HepG2 (cell line): Measurements from ENCODE around the gene IBSP. TPM values are rescaled to one million over a fixed set of nuclear protein-coding genes. Genes with fewer than 3 reads are reported as not detected.

Source experiments
- ATAC-seq: fragments of 200-7000 bp; cut with Tn5 transposase; 3 replicates; pipeline ENCODE4 v1.9.1; 2020; ENCODE audit warnings: mild to moderate bottlenecking, moderate library complexity
- Bru-seq: library from RNA; stranded (reverse); fragments of 400-500 nt; gene quantifications from one replicate; lab custom pipeline; 2021; lab: Mats Ljungman, UMichigan
- BruChase-seq, 2 experiments: library from RNA; stranded (reverse); fragments of 400-500 nt; gene quantifications; one replicate each; lab custom pipeline; 2021; lab: Mats Ljungman, UMichigan
- BruUV-seq: library from RNA; stranded (reverse); fragments of 400-500 nt; replicated peaks from 2 replicates; lab custom pipeline; 2021; lab: Mats Ljungman, UMichigan
- CTCF ChIA-PET: fragments of 300-600 bp; formaldehyde crosslinking; extraction: SDS; loops from one replicate; lab custom pipeline; 2021; ENCODE audit warnings: low total read pairs, inconsistent platforms, low intra/inter-chr PET ratio; lab: Yijun Ruan, JAX
- POLR2A ChIA-PET: fragments of 350-600 bp; sonication (Branson Sonifier 250); formaldehyde crosslinking; loops from one replicate; lab custom pipeline; 2020; ENCODE audit warnings: antibody characterized with exemption, inconsistent platforms; lab: Yijun Ruan, JAX
- DNase-seq: peaks from one replicate; pipeline ENCODE4 v3.0.0-alpha.2; 2015; ENCODE audit warnings: low spot score
- FAIRE-seq: peaks from 3 replicates; lab custom pipeline; 2011; peaks lifted over from hg19 to GRCh38; lab: Jason Lieb, UNC
- H2AFZ ChIP-seq: one replicate; pipeline ENCODE4 v1.6.1; 2011; ENCODE audit warnings: low read length, inconsistent platforms
- H3K27ac ChIP-seq: fragments of 300-600 bp; 3 replicates; pipeline ENCODE4 v1.8.0; 2011; ENCODE audit warnings: mixed run types, mild to moderate bottlenecking, mixed read lengths, low read length, inconsistent platforms; ENCODE audit not compliant: insufficient read depth; ENCODE audit errors: extremely low read length
- H3K27me3 ChIP-seq, 2 experiments: fragments of 200-600 bp in 1 of 2; 2 replicates in 1 of 2; 3 replicates in 1 of 2; pipeline versions ENCODE4 v1.6.0 to v1.8.0; 2011; ENCODE audit warnings: low read length in 2 of 2, mild to moderate bottlenecking in 2 of 2, moderate library complexity in 2 of 2, inconsistent platforms in 1 of 2; ENCODE audit not compliant: insufficient read depth in 2 of 2, control insufficient read depth in 1 of 2
- H3K36me3 ChIP-seq, 2 experiments: fragments of 200-600 bp in 1 of 2; replicated peaks in 1 of 2; 2 replicates in 1 of 2; 3 replicates in 1 of 2; pipeline versions ENCODE4 v1.5.1 to v1.8.0; 2011; ENCODE audit warnings: low read length in 2 of 2, inconsistent platforms in 1 of 2; ENCODE audit not compliant: insufficient read depth in 2 of 2, control insufficient read depth in 1 of 2
- H3K4me1 ChIP-seq: 2 replicates; pipeline ENCODE4 v1.5.1; 2012; ENCODE audit warnings: low read length, inconsistent platforms; ENCODE audit not compliant: insufficient read depth
- H3K4me2 ChIP-seq: 2 replicates; pipeline ENCODE4 v1.6.0; 2011; ENCODE audit warnings: low read depth, low read length, inconsistent platforms
- H3K4me3 ChIP-seq, 3 experiments: fragments of 200-600 bp in 1 of 3; sonication (generic), shearing (Covaris generic) in 1 of 3; replicated peaks in 1 of 3; 2 replicates each; pipeline ENCODE4 v1.5.1; 2011 to 2016; ENCODE audit warnings: low read length in 3 of 3, inconsistent platforms in 2 of 3, low read depth in 2 of 3, mild to moderate bottlenecking in 2 of 3, control low read depth in 1 of 3, mixed read lengths in 1 of 3; ENCODE audit not compliant: insufficient read depth in 1 of 3
- H3K79me2 ChIP-seq: one replicate; pipeline ENCODE4 v1.6.1; 2011; ENCODE audit warnings: low read length, inconsistent platforms; ENCODE audit not compliant: insufficient read depth
- H3K9ac ChIP-seq: 2 replicates; pipeline ENCODE4 v1.6.0; 2011; ENCODE audit warnings: mild to moderate bottlenecking, low read depth, low read length, inconsistent platforms; ENCODE audit not compliant: insufficient read depth
- H3K9me3 ChIP-seq: 2 replicates; pipeline ENCODE4 v1.5.1; 2012; ENCODE audit warnings: mild to moderate bottlenecking, low read length
- H4K20me1 ChIP-seq: 2 replicates; pipeline ENCODE4 v1.6.0; 2011; ENCODE audit warnings: inconsistent platforms, mild to moderate bottlenecking, low read length, moderate library complexity; ENCODE audit not compliant: insufficient read depth
- HNRNPUL1 ChIP-seq: fragments of 200-400 bp; formaldehyde crosslinking; IDR thresholded peaks from 2 replicates; pipeline ENCODE4 v1.6.1; 2017; ENCODE audit warnings: low read depth, mild to moderate bottlenecking, low read length, moderate library complexity
- KDM1A ChIP-seq: IDR thresholded peaks from 2 replicates; pipeline ENCODE4 v1.6.1; 2016; ENCODE audit warnings: missing compliant biosample characterization
- MBNL3 ChIP-seq: fragments of 250-450 bp; sonication (Bioruptor Pico); conservative IDR thresholded peaks from 2 replicates; pipeline ENCODE4 v1.8.0; 2022; ENCODE audit warnings: mild to moderate bottlenecking, inconsistent platforms
- MED13 ChIP-seq: sonication (generic); formaldehyde crosslinking; IDR thresholded peaks from 2 replicates; pipeline ENCODE4 v1.5.0; 2020; ENCODE audit warnings: missing genetic modification reagents
- MNT ChIP-seq: fragments of 450-650 bp; IDR thresholded peaks from 2 replicates; pipeline ENCODE4 v1.6.1; 2016
- PAX8 ChIP-seq: sonication (generic); formaldehyde crosslinking; IDR thresholded peaks from 2 replicates; pipeline ENCODE4 v1.8.0; 2022; ENCODE audit warnings: mild to moderate bottlenecking, missing genetic modification reagents, borderline replicate concordance
- PCBP2 ChIP-seq: fragments of 200-400 bp; formaldehyde crosslinking; optimal IDR thresholded peaks from 2 replicates; pipeline ENCODE3; 2018; ENCODE audit warnings: low read length, low read depth; ENCODE audit not compliant: poor library complexity, severe bottlenecking
- REL ChIP-seq: sonication (generic); formaldehyde crosslinking; conservative IDR thresholded peaks from 2 replicates; pipeline ENCODE4 v1.8.0; 2022; ENCODE audit warnings: mild to moderate bottlenecking, missing genetic modification reagents, moderate library complexity
- RORA ChIP-seq: sonication (generic); formaldehyde crosslinking; IDR thresholded peaks from 2 replicates; pipeline ENCODE4 v1.5.0; 2020; ENCODE audit warnings: mild to moderate bottlenecking, missing genetic modification reagents, moderate library complexity
- ZNF790 ChIP-seq: sonication (generic); formaldehyde crosslinking; IDR thresholded peaks from 2 replicates; pipeline ENCODE4 v1.8.0; 2022; ENCODE audit warnings: missing genetic modification reagents, mild to moderate bottlenecking, borderline replicate concordance
- WGBS: methylation state at CpG from one replicate; pipeline ENCODE4 v1.1.6; 2017; ENCODE audit warnings: low lambda C conversion rate; 5-methylcytosine and 5-hydroxymethylcytosine counted together
- in situ Hi-C: cut with HindIII; loops from 2 replicates; pipeline ENCODE4 v1.10.0; 2017; ENCODE audit warnings: low pct_unique_long_range_greater_than_20kb; ENCODE audit not compliant: extremely low pct_ligation_motif_present
- intact Hi-C: fragments of 100-400 bp; cut with micrococcal nuclease; formaldehyde crosslinking; loops from one replicate; pipeline ENCODE4 v1.10.0; 2022; ENCODE audit not compliant: unreplicated experiment
- long read RNA-seq, 2 experiments: library from RNA in 1 of 2; library from polyadenylated mRNA in 1 of 2; stranded (forward) in 1 of 2; unstranded in 1 of 2; transcript quantifications; one replicate each; pipeline ENCODE4 v2.0.0, GENCODE V29; 2019 to 2022
- polyA minus RNA-seq, 3 experiments: library from RNA; depleted of rRNA, polyadenylated mRNA; stranded (reverse); fragments of >200 nt; gene quantifications; 2 replicates each; pipeline ENCODE4 v1.2.3, GENCODE V29; 2011; ENCODE audit warnings: low replicate concordance in 1 of 3
- polyA plus RNA-seq, 8 experiments: library from polyadenylated mRNA; depleted of rRNA in 3 of 8; stranded (reverse) in 7 of 8; unstranded in 1 of 8; fragments of >200 nt; fragmentation: Illumina TruSeq in 4 of 8; extraction: Trizol in 4 of 8; gene quantifications; 2 replicates each; pipeline versions ENCODE4 v1.2.1 to v1.2.3, GENCODE V29; 2011 to 2016; ENCODE audit warnings: low read depth in 4 of 8, missing spikeins in 1 of 8, mixed read lengths in 1 of 8; ENCODE audit not compliant: insufficient read depth in 1 of 8
- total RNA-seq, 5 experiments: library from RNA; depleted of rRNA; stranded (reverse); fragments of >200 nt; fragmentation: Illumina TruSeq; extraction: Trizol; gene quantifications; 2 replicates each; pipeline ENCODE4 v1.2.3, GENCODE V29; 2016; ENCODE audit warnings: low read depth in 1 of 5
- TF ChIP-seq, protein P1 (sequence below): sonication (generic); formaldehyde crosslinking; IDR thresholded peaks from 2 replicates; pipeline ENCODE4 v1.8.0; 2022; ENCODE audit warnings: missing genetic modification reagents, mild to moderate bottlenecking, inconsistent platforms, borderline replicate concordance
- TF ChIP-seq, protein P2 (sequence below): sonication (generic); formaldehyde crosslinking; IDR thresholded peaks from 2 replicates; pipeline ENCODE4 v1.4.0; 2020; ENCODE audit warnings: mild to moderate bottlenecking, low read depth, missing genetic modification reagents
- TF ChIP-seq, protein P3 (sequence below): IDR thresholded peaks from 2 replicates; pipeline ENCODE4 v1.6.1; 2016; ENCODE audit warnings: low read depth, control low read depth

Gene IBSP
- total RNA-seq (2016; rRNA removed; fragmentation: Illumina TruSeq; extraction: Trizol), result not detected in 2 replicates
- total RNA-seq (2016; cell fraction: cytosol; rRNA removed; fragmentation: Illumina TruSeq; extraction: Trizol; ENCODE audit: low read depth), result not detected in 2 replicates
- not detected in 2 replicates for total RNA-seq (2016; cell fraction: insoluble cytoplasmic fraction; rRNA removed; fragmentation: Illumina TruSeq; extraction: Trizol)
- not detected in 2 replicates for total RNA-seq (2016; cell fraction: membrane; rRNA removed; fragmentation: Illumina TruSeq; extraction: Trizol)
- total RNA-seq (2016; cell fraction: nucleus; rRNA removed; fragmentation: Illumina TruSeq; extraction: Trizol), result not detected in 2 replicates
- polyA plus RNA-seq (2011; rRNA removed), result not detected in 2 replicates
- not detected in 2 replicates for polyA plus RNA-seq (2011; cell fraction: cytosol; rRNA removed)
- not detected in 2 replicates for polyA plus RNA-seq (2011; cell fraction: nucleus; rRNA removed)
- polyA plus RNA-seq (2012), result not detected in 2 replicates
- polyA plus RNA-seq (2016; cell fraction: cytosol; fragmentation: Illumina TruSeq; extraction: Trizol; ENCODE audit: low read depth), result not detected in 2 replicates
- polyA plus RNA-seq (2016; cell fraction: insoluble cytoplasmic fraction; fragmentation: Illumina TruSeq; extraction: Trizol; ENCODE audit: low read depth), result not detected in 2 replicates
- polyA plus RNA-seq (2016; cell fraction: membrane; fragmentation: Illumina TruSeq; extraction: Trizol; ENCODE audit: low read depth), result not detected in 2 replicates
- not detected in 2 replicates for polyA plus RNA-seq (2016; cell fraction: nucleus; fragmentation: Illumina TruSeq; extraction: Trizol; ENCODE audit: insufficient read depth, low read depth)
- polyA minus RNA-seq (2011; rRNA and poly(A)+ RNA removed; ENCODE audit: low replicate concordance), result not detected in 2 replicates
- not detected in 2 replicates for polyA minus RNA-seq (2011; cell fraction: cytosol; rRNA and poly(A)+ RNA removed)
- not detected in 2 replicates for polyA minus RNA-seq (2011; cell fraction: nucleus; rRNA and poly(A)+ RNA removed)
- Bru-seq, nascent RNA, result not detected
- BruChase-seq, experiment 1, labeled RNA remaining after a 6-hour chase, result not detected
- BruChase-seq, experiment 2, labeled RNA remaining after a 2-hour chase, result not detected
- long read RNA-seq, experiment 1, result 0 reads
- long read RNA-seq, experiment 2, result 0 reads

DNA sequence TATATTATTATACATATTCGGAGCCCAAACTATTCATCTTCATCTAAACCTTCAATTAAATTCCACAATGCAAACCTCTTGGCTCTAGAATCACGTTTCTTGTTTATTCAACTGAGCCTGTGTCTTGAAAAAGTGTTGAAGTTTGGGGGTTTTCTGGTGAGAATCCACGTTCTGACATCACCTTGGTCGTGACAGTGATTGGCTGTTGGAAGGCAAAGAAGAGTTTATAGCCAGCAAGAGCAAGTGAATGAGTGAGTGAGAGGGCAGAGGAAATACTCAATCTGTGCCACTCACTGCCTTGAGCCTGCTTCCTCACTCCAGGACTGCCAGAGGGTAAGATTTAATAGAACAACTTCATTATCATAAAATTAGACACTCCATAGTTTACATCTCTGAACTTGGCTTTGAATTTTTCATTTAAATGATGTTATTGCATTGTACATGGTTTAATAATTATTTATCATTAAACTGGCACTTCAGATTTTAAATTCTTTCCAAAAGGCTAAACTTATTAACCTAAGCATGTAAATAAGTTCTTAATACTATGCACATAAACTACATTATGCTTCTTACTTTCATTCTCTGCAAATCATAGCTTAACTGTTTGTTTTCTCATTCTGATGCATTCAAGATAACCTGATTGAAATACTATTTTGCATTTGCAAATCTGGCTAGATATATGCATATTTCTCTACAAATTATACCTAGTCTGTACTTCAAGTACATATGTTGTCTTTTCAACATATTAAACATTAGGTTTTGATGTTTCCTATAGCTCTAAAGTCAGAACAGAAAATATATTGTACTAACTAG lies at the start of gene IBSP:
TSS of gene IBSP (plus strand) at position 254 of the 813 bp plus-strand sequence. CDS start 2,808 bp downstream, outside the sequence.
- intact Hi-C loops (no loop called here), in situ Hi-C loops (no loop called here)
- Histone ChIP-seq H3K4me2 (no peak within 1 kb of the TSS), H3K4me1 (no peaks in the 10 kb centered on the region), H3K9me3 (no peaks in the 10 kb centered on the region), H3K27ac (no peak within 1 kb of the TSS), H2AFZ (no peak within 1 kb of the TSS), H3K79me2 (no peaks in the 10 kb centered on the region), H3K27me3 (no peaks in the 10 kb centered on the region; a peak in 1 of 5 replicates), H4K20me1 (no peaks in the 10 kb centered on the region), H3K9ac (no peak within 1 kb of the TSS), H3K36me3 (no peaks in the 10 kb centered on the region), H3K4me3 (no peak within 1 kb of the TSS)
- FAIRE-seq (no peak), ATAC-seq (no peak), DNase-seq (no peak)
- under 1% methylated on average over 4 of the region's 4 CpGs for WGBS
- no TSS peak for BruUV-seq
- CTCF ChIA-PET, result no interaction called here
- POLR2A ChIA-PET, result no interaction called here
- TF ChIP-seq, protein P1, sequence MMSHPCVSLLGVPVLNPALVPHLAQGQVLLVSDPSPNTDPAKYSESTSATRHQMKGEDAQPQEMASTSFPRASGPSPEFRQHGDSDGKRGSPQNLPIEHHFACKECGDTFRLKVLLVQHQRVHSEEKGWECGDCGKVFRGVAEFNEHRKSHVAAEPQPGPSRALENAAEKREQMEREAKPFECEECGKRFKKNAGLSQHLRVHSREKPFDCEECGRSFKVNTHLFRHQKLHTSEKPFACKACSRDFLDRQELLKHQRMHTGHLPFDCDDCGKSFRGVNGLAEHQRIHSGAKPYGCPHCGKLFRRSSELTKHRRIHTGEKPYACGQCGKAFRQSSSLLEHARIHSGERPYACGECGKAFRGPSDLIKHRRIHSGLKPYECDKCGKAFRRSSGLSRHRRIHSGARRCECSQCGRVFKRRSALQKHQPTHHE (CRISPR knock-in tag), result no peak
- TF ChIP-seq, protein P2, sequence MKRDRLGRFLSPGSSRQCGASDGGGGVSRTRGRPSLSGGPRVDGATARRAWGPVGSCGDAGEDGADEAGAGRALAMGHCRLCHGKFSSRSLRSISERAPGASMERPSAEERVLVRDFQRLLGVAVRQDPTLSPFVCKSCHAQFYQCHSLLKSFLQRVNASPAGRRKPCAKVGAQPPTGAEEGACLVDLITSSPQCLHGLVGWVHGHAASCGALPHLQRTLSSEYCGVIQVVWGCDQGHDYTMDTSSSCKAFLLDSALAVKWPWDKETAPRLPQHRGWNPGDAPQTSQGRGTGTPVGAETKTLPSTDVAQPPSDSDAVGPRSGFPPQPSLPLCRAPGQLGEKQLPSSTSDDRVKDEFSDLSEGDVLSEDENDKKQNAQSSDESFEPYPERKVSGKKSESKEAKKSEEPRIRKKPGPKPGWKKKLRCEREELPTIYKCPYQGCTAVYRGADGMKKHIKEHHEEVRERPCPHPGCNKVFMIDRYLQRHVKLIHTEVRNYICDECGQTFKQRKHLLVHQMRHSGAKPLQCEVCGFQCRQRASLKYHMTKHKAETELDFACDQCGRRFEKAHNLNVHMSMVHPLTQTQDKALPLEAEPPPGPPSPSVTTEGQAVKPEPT (CRISPR knock-in tag), result no peak
- no peak for TF ChIP-seq RORA (CRISPR knock-in tag)
- no peak for TF ChIP-seq MED13
- TF ChIP-seq MBNL3, result no peak
- no peak for TF ChIP-seq PCBP2
- no peak for TF ChIP-seq REL
- no peak for TF ChIP-seq MNT
- TF ChIP-seq PAX8 (CRISPR knock-in tag), result no peak
- TF ChIP-seq ZNF790, result no peak
- no peak for TF ChIP-seq HNRNPUL1
- TF ChIP-seq KDM1A (CRISPR knock-in tag), result no peak
- TF ChIP-seq, protein P3, sequence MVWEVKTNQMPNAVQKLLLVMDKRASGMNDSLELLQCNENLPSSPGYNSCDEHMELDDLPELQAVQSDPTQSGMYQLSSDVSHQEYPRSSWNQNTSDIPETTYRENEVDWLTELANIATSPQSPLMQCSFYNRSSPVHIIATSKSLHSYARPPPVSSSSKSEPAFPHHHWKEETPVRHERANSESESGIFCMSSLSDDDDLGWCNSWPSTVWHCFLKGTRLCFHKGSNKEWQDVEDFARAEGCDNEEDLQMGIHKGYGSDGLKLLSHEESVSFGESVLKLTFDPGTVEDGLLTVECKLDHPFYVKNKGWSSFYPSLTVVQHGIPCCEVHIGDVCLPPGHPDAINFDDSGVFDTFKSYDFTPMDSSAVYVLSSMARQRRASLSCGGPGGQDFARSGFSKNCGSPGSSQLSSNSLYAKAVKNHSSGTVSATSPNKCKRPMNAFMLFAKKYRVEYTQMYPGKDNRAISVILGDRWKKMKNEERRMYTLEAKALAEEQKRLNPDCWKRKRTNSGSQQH, result no peak
